GM19463 (cell line): Measurements from ENCODE around the gene KRTAP10-6.
"Not testable (repeated sequence)": the region's sequence is repeated elsewhere in the genome, so short reads cannot be mapped to it uniquely, and the experiment has no call there.

Experiments used
- ATAC-seq: cut with Tn5 transposase; IDR thresholded peaks from one replicate; pipeline ENCODE4 v1.9.1; 2021; ENCODE audit warnings: mild to moderate bottlenecking, moderate library complexity; ENCODE audit not compliant: unreplicated experiment

Gene KRTAP10-6

GRCh38 chr21:44600118-44600978 lies 8.0 kb upstream of the KRTAP10-6 start, which contains the start of gene KRTAP10-7:
KRTAP10-7 (plus strand) TSS chr21:44600597; CDS start chr21:44600622, 25 bp downstream.
- not testable (repeated sequence) for ATAC-seq

- no peak for ATAC-seq
Measured at GRCh38 chr21:44599264-44600029, 7.1 kb upstream of the KRTAP10-6 start.

GRCh38 chr21:44598061-44598460 lies 5.8 kb upstream of the KRTAP10-6 start:
- no peak for ATAC-seq

GRCh38 chr21:44596068-44596725 lies 3.9 kb upstream of the KRTAP10-6 start:
- no peak for ATAC-seq

GRCh38 chr21:44595524-44595923 lies 3.2 kb upstream of the KRTAP10-6 start:
- ATAC-seq: no peak

GRCh38 chr21:44594406-44594916 lies 2.2 kb upstream of the KRTAP10-6 start:
- no peak for ATAC-seq

GRCh38 chr21:44593598-44594405 lies 1.5 kb upstream of the KRTAP10-6 start:
- ATAC-seq: no peak

GRCh38 chr21:44591801-44592130 lies 539 bp downstream of the KRTAP10-6 start:
- ATAC-seq: not testable (repeated sequence)

GRCh38 chr21:44590897-44591800 lies 1.2 kb downstream of the KRTAP10-6 start:
- ATAC-seq: not testable (repeated sequence)

GRCh38 chr21:44590311-44590721 lies 2.0 kb downstream of the KRTAP10-6 start:
- ATAC-seq: no peak

GRCh38 chr21:44589586-44590305 lies 2.6 kb downstream of the KRTAP10-6 start:
- ATAC-seq: no peak

GRCh38 chr21:44589094-44589493 lies 3.2 kb downstream of the KRTAP10-6 start:
- no peak for ATAC-seq

GRCh38 chr21:44585892-44586291 lies 6.4 kb downstream of the KRTAP10-6 start:
- ATAC-seq: no peak

GRCh38 chr21:44583800-44584147 lies 8.5 kb downstream of the KRTAP10-6 start:
- ATAC-seq: no peak

- no peak for ATAC-seq
Measured at GRCh38 chr21:44583089-44583799, 9.1 kb downstream of the KRTAP10-6 start.

GRCh38 chr21:44582055-44582454 lies 10.2 kb downstream of the KRTAP10-6 start:
- ATAC-seq: no peak

- ATAC-seq: no peak
Measured at GRCh38 chr21:44581158-44581557, 11.1 kb downstream of the KRTAP10-6 start.

GRCh38 chr21:44580231-44580821 lies 12.0 kb downstream of the KRTAP10-6 start, which contains the start of gene KRTAP10-5:
KRTAP10-5 (minus strand) TSS chr21:44580604; CDS start chr21:44580578, 26 bp downstream.
- not testable (repeated sequence) for ATAC-seq
